ENCODE data around the gene CTCFL. TPM values are rescaled to one million over a fixed set of nuclear protein-coding genes. Genes with fewer than 3 reads are reported as not detected.

Gene CTCFL
- total and polyA plus RNA-seq, 2 of the 13 experiments (the other 11 are each of a cell fraction or from before 2014, with no cell fraction given), result 0.04 TPM; not detected in 1

GRCh38 chr20:57562541-57563465, 37.9 kb upstream of the CTCFL start (continued):
- no peak for TF ChIP-seq NFAT5 (CRISPR knock-in tag; IDR thresholded peaks at IDR 0.05)
- 0 out of 2 replicates have a peak, but pooled peaks have one; percentile 16 for TF ChIP-seq SP2 (CRISPR knock-in tag; IDR thresholded peaks at IDR 0.05)
- TF ChIP-seq ZNF670 (CRISPR knock-in tag; IDR thresholded peaks at IDR 0.05; ENCODE audit: borderline replicate concordance), result 0 out of 2 replicates have a peak, but pooled peaks have one; percentile 23
- TF ChIP-seq MLXIP (CRISPR knock-in tag; IDR thresholded peaks at IDR 0.05; ENCODE audit: borderline replicate concordance), result no peak
- TF ChIP-seq PAWR (CRISPR knock-in tag; IDR thresholded peaks at IDR 0.05; ENCODE audit: borderline replicate concordance), result no peak
- no peak for TF ChIP-seq MATR3 (CRISPR knock-in tag; IDR thresholded peaks at IDR 0.05)
- TF ChIP-seq HMG20B (CRISPR knock-in tag; conservative IDR thresholded peaks at IDR 0.05), result no peak
- TF ChIP-seq ATF1 (CRISPR knock-in tag; IDR thresholded peaks at IDR 0.05), result no peak
- no peak for TF ChIP-seq TAF15 (IDR thresholded peaks at IDR 0.05; ENCODE audit: low read depth, low read length, poor library complexity, severe bottlenecking)
- TF ChIP-seq ZNF460 (CRISPR knock-in tag; IDR thresholded peaks at IDR 0.05; ENCODE audit: borderline replicate concordance), result no peak
- no peak for TF ChIP-seq ZNF264 (CRISPR knock-in tag; IDR thresholded peaks at IDR 0.05)
- TF ChIP-seq SNAPC2 (CRISPR knock-in tag; IDR thresholded peaks at IDR 0.05), result no peak
- no peak for TF ChIP-seq ZNF784 (CRISPR knock-in tag; IDR thresholded peaks at IDR 0.05; ENCODE audit: borderline replicate concordance)
- no peak for TF ChIP-seq GLMP (CRISPR knock-in tag; IDR thresholded peaks at IDR 0.05; ENCODE audit: borderline replicate concordance)
- TF ChIP-seq HNF4G (IDR thresholded peaks at IDR 0.05; ENCODE audit: borderline replicate concordance, low read depth, low read length), result no peak
- TF ChIP-seq HNF4G (CRISPR knock-in tag; IDR thresholded peaks at IDR 0.05; ENCODE audit: borderline replicate concordance, low read depth), result no peak
- TF ChIP-seq ZNF207 (IDR thresholded peaks at IDR 0.05; ENCODE audit: borderline replicate concordance), result no peak
- TF ChIP-seq ZSCAN25 (CRISPR knock-in tag; IDR thresholded peaks at IDR 0.05), result no peak
- no peak for TF ChIP-seq ZNF841 (CRISPR knock-in tag; IDR thresholded peaks at IDR 0.05; ENCODE audit: borderline replicate concordance)
